GM21825 (cell line): ENCODE measurements around the gene CDS2.

Experiments
- ATAC-seq: cut with Tn5 transposase; IDR thresholded peaks from one replicate; pipeline ENCODE4 v1.9.1; 2021; ENCODE audit warnings: mild to moderate bottlenecking, moderate library complexity; ENCODE audit not compliant: unreplicated experiment

The CDS2 gene

GRCh38 chr20:5149892-5150225 lies 23.1 kb downstream of the CDS2 start:
- ATAC-seq = no peak

- no peak for ATAC-seq
Measured at GRCh38 chr20:5150226-5151076, 23.6 kb downstream of the CDS2 start.

GRCh38 chr20:5153152-5153467 lies 26.3 kb downstream of the CDS2 start:
- no peak for ATAC-seq

- no peak for ATAC-seq
Measured at GRCh38 chr20:5153612-5154542, 27.1 kb downstream of the CDS2 start.

GRCh38 chr20:5154543-5154925 lies 27.7 kb downstream of the CDS2 start:
- no peak for ATAC-seq

- ATAC-seq = no peak
Measured at GRCh38 chr20:5155404-5155803, 28.6 kb downstream of the CDS2 start.

- no peak for ATAC-seq
Measured at GRCh38 chr20:5156675-5157448, 30.1 kb downstream of the CDS2 start.

- no peak for ATAC-seq
Measured at GRCh38 chr20:5159928-5160327, 33.1 kb downstream of the CDS2 start.

GRCh38 chr20:5160882-5161281 lies 34.1 kb downstream of the CDS2 start:
- no peak for ATAC-seq

- no peak for ATAC-seq
Measured at GRCh38 chr20:5161536-5162164, 34.8 kb downstream of the CDS2 start.

GRCh38 chr20:5164645-5165625 lies 38.1 kb downstream of the CDS2 start:
- no peak for ATAC-seq

GRCh38 chr20:5168651-5169396 lies 42.0 kb downstream of the CDS2 start:
- ATAC-seq = no peak

GRCh38 chr20:5170341-5170740 lies 43.5 kb downstream of the CDS2 start:
- ATAC-seq = no peak

- no peak for ATAC-seq
Measured at GRCh38 chr20:5171064-5171789, 44.4 kb downstream of the CDS2 start.

GRCh38 chr20:5171790-5172164 lies 45.0 kb downstream of the CDS2 start:
- no peak for ATAC-seq

GRCh38 chr20:5172167-5172601 lies 45.4 kb downstream of the CDS2 start:
- ATAC-seq = no peak

- no peak for ATAC-seq
Measured at GRCh38 chr20:5172903-5173463, 46.2 kb downstream of the CDS2 start.

GRCh38 chr20:5173751-5174150 lies 46.9 kb downstream of the CDS2 start:
- ATAC-seq = no peak
